ENCODE results near the gene WBP1L. TPM values are rescaled to one million over a fixed set of nuclear protein-coding genes. Genes with fewer than 3 reads are reported as not detected.
"Not testable (repeated sequence)": the region's sequence is repeated elsewhere in the genome, so short reads cannot be mapped to it uniquely, and the experiment has no call there.

The WBP1L gene
- polyA plus RNA-seq, 3 donors, result 24.8 to 43.0 (median 38.3) TPM

- H3K9ac ChIP-seq (ENCODE audit: insufficient read depth, low read length, poor library complexity, severe bottlenecking); H3K4me2 ChIP-seq (replicated peaks; ENCODE audit: extremely low read depth, low read length, poor library complexity, severe bottlenecking); H3K9me3 ChIP-seq (replicated peaks in 1 of 2; ENCODE audit: control insufficient read depth in 1 of 2, insufficient read depth in 1 of 2, low read length in 2 of 2); H3K27ac ChIP-seq (ENCODE audit: low read depth in 1 of 2, low read length in 2 of 2); intact Hi-C loops (cut with micrococcal nuclease); H2AFZ ChIP-seq (ENCODE audit: insufficient read depth, low read depth, low read length, poor library complexity, severe bottlenecking); H3K9me3 Mint-ChIP-seq; H3K4me3 ChIP-seq (replicated peaks in 1 of 3; ENCODE audit: low read depth in 2 of 3, low read length in 3 of 3); DNase-seq; H3K27me3 ChIP-seq (ENCODE audit: control insufficient read depth in 2 of 2, insufficient read depth in 2 of 2, low read length in 2 of 2); H3K27me3 Mint-ChIP-seq (ENCODE audit: low read depth in 3 of 3); H3K4me3 Mint-ChIP-seq: not testable (repeated sequence)
- Mint-ChIP-seq H3K4me1 (peaks cover 16% of the 10 kb centered on the region), H3K36me3 (peaks cover 18% of the 10 kb centered on the region in 2 donors), H3K27ac (peak overlapping the region in 2 of 7 donors; percentile 24 to 35)
- 100% methylated on average over 4 of the region's 11 CpGs for WGBS (ENCODE audit: insufficient coverage)
- H3K36me3 ChIP-seq (replicated peaks in 1 of 2; ENCODE audit: control insufficient read depth in 1 of 2, insufficient read depth in 2 of 2, low read length in 2 of 2), result peaks cover 8 to 14% of the 10 kb centered on the region in 2 donors
- peaks cover 33% of the 10 kb centered on the region for H3K79me2 ChIP-seq (ENCODE audit: insufficient read depth, low read length)
- H3K4me1 ChIP-seq (ENCODE audit: control insufficient read depth in 1 of 2, insufficient read depth in 2 of 2, low read length in 2 of 2), result peaks cover 4 to 14% of the 10 kb centered on the region in 2 donors
- peaks cover 56% of the 10 kb centered on the region for H4K20me1 ChIP-seq (ENCODE audit: insufficient read depth, low read length)
Observed at GRCh38 chr10:102855731-102856436, 112.1 kb downstream of the WBP1L start.

- Histone ChIP-seq H3K27ac (ENCODE audit: low read depth in 1 of 2, low read length in 2 of 2) (no peak overlapping the region), H3K4me2 (replicated peaks; ENCODE audit: extremely low read depth, low read length, poor library complexity, severe bottlenecking) (no peak overlapping the region), H3K4me3 (replicated peaks in 1 of 3; ENCODE audit: low read depth in 2 of 3, low read length in 3 of 3) (no peak overlapping the region), H3K79me2 (ENCODE audit: insufficient read depth, low read length) (peaks cover 33% of the 10 kb centered on the region), H3K9me3 (replicated peaks in 1 of 2; ENCODE audit: control insufficient read depth in 1 of 2, insufficient read depth in 1 of 2, low read length in 2 of 2) (no peaks in the 10 kb centered on the region), H4K20me1 (ENCODE audit: insufficient read depth, low read length) (peaks cover 56% of the 10 kb centered on the region), H3K36me3 (replicated peaks in 1 of 2; ENCODE audit: control insufficient read depth in 1 of 2, insufficient read depth in 2 of 2, low read length in 2 of 2) (peaks cover 11 to 24% of the 10 kb centered on the region in 2 donors), H3K27me3 (ENCODE audit: control insufficient read depth in 2 of 2, insufficient read depth in 2 of 2, low read length in 2 of 2) (no peaks in the 10 kb centered on the region), H3K4me1 (ENCODE audit: control insufficient read depth in 1 of 2, insufficient read depth in 2 of 2, low read length in 2 of 2) (peaks cover 4 to 14% of the 10 kb centered on the region in 2 donors), H2AFZ (ENCODE audit: insufficient read depth, low read depth, low read length, poor library complexity, severe bottlenecking) (no peak overlapping the region), H3K9ac (ENCODE audit: insufficient read depth, low read length, poor library complexity, severe bottlenecking) (no peak overlapping the region)
- Mint-ChIP-seq H3K27ac (peak overlapping the region in 2 of 7 donors; percentile 70 to 73), H3K4me1 (peaks cover 16% of the 10 kb centered on the region), H3K4me3 (no peak overlapping the region), H3K27me3 (ENCODE audit: low read depth in 3 of 3) (no peaks in the 10 kb centered on the region), H3K9me3 (no peaks in the 10 kb centered on the region), H3K36me3 (peaks cover 22 to 27% of the 10 kb centered on the region in 2 donors)
- intact Hi-C loops (cut with micrococcal nuclease), result no loop called here
- DNase-seq, result no peak
- no peak for TF ChIP-seq CTCF (IDR thresholded peaks at IDR 0.05)
- WGBS (ENCODE audit: insufficient coverage), result no CpG with 5 or more reads among the region's 3 CpGs
Observed at GRCh38 chr10:102856758-102857424, 113.1 kb downstream of the WBP1L start.

Data from CD14-positive monocyte (primary cell).